MV-4-11 (cell line): ENCODE measurements around the gene CTF1.
A peak's percentile ranks its signal among the peaks of the same experiment; 100 is the strongest.

Experiments
- DNase-seq: peaks from one replicate; lab custom pipeline; 2025; lab: John Stamatoyannopoulos, UW

CTF1 gene

GRCh38 chr16:30910427-30911029 lies 14.1 kb downstream of the CTF1 start:
- DNase-seq = no peak

- no peak for DNase-seq
Measured at GRCh38 chr16:30912794-30913412, 16.5 kb downstream of the CTF1 start.

- DNase-seq = no peak
Measured at GRCh38 chr16:30914830-30915229, 18.4 kb downstream of the CTF1 start.

- peak; percentile 14 for DNase-seq
Measured at GRCh38 chr16:30918614-30919013, 22.2 kb downstream of the CTF1 start.

- no peak for DNase-seq
Measured at GRCh38 chr16:30920891-30921290, 24.5 kb downstream of the CTF1 start.

GRCh38 chr16:30921459-30921747 lies 25.0 kb downstream of the CTF1 start:
- no peak for DNase-seq

GRCh38 chr16:30921748-30922419 lies 25.5 kb downstream of the CTF1 start:
- DNase-seq = peak; percentile 68

- peak; percentile 100 for DNase-seq
Measured at GRCh38 chr16:30922420-30922959, 26.1 kb downstream of the CTF1 start.

GRCh38 chr16:30922960-30923535 lies 26.6 kb downstream of the CTF1 start:
- peak; percentile 99 for DNase-seq

- DNase-seq = no peak
Measured at GRCh38 chr16:30923554-30924075, 27.2 kb downstream of the CTF1 start, which contains the start of gene FBXL19. Gene FBXL19 (plus strand): TSS chr16:30923572. CDS start chr16:30925755, 2,183 bp downstream.

GRCh38 chr16:30924076-30924912 lies 27.9 kb downstream of the CTF1 start:
- DNase-seq = no peak

GRCh38 chr16:30924913-30925631 lies 28.7 kb downstream of the CTF1 start:
- no peak for DNase-seq

- no peak for DNase-seq
Measured at GRCh38 chr16:30925632-30925987, 29.2 kb downstream of the CTF1 start.

GRCh38 chr16:30925995-30926811 lies 29.8 kb downstream of the CTF1 start:
- no peak for DNase-seq

- DNase-seq = no peak
Measured at GRCh38 chr16:30926937-30927788, 30.7 kb downstream of the CTF1 start.

- peak; percentile 9 for DNase-seq
Measured at GRCh38 chr16:30927789-30928378, 31.5 kb downstream of the CTF1 start.

GRCh38 chr16:30928390-30928789 lies 32.0 kb downstream of the CTF1 start:
- DNase-seq = no peak

- no peak for DNase-seq
Measured at GRCh38 chr16:30929167-30929566, 32.8 kb downstream of the CTF1 start.

GRCh38 chr16:30930160-30930571 lies 33.8 kb downstream of the CTF1 start:
- no peak for DNase-seq
